Activated CD8-positive, alpha-beta memory T cell treated with anti-CD3 and anti-CD28 coated beads, Interleukin-2, amount 50 U/mL, for 1 hour (primary cell): Measurements from ENCODE around the gene NIN.
"Not testable (repeated sequence)": the region's sequence is repeated elsewhere in the genome, so short reads cannot be mapped to it uniquely, and the experiment has no call there.

Experiments used
- DNase-seq: peaks from one replicate; pipeline ENCODE4 v3.0.0-alpha.2; 2020; ENCODE audit errors: extremely low read depth

The NIN gene

GRCh38 chr14:50816395-50817047 is 14.4 kb downstream of the NIN start:
- no peak for DNase-seq

GRCh38 chr14:50815526-50815925 is 15.4 kb downstream of the NIN start:
- not testable (repeated sequence) for DNase-seq

- not testable (repeated sequence) for DNase-seq
These were observed 15.9 kb downstream of the NIN start for GRCh38 chr14:50815058-50815457.

GRCh38 chr14:50814161-50814560 is 16.8 kb downstream of the NIN start:
- no peak for DNase-seq

- no peak for DNase-seq
These were observed 17.5 kb downstream of the NIN start for GRCh38 chr14:50813544-50813863.

- DNase-seq, result no peak
These were observed 18.0 kb downstream of the NIN start for GRCh38 chr14:50812856-50813543.

- no peak for DNase-seq
These were observed 18.8 kb downstream of the NIN start for GRCh38 chr14:50812180-50812579.

GRCh38 chr14:50808053-50808452 is 22.9 kb downstream of the NIN start:
- no peak for DNase-seq

- no peak for DNase-seq
These were observed 24.6 kb downstream of the NIN start for GRCh38 chr14:50806241-50806933.

GRCh38 chr14:50805396-50805795 is 25.6 kb downstream of the NIN start:
- DNase-seq, result no peak

GRCh38 chr14:50804181-50804721 is 26.7 kb downstream of the NIN start:
- no peak for DNase-seq

GRCh38 chr14:50801706-50802105 is 29.3 kb downstream of the NIN start:
- no peak for DNase-seq

- DNase-seq, result no peak
These were observed 30.9 kb downstream of the NIN start for GRCh38 chr14:50800032-50800431.

GRCh38 chr14:50798048-50798421 is 32.9 kb downstream of the NIN start:
- DNase-seq, result no peak

GRCh38 chr14:50797250-50798047 is 33.5 kb downstream of the NIN start:
- no peak for DNase-seq

- no peak for DNase-seq
These were observed 34.6 kb downstream of the NIN start for GRCh38 chr14:50796390-50796789.

GRCh38 chr14:50795909-50796308 is 35.1 kb downstream of the NIN start:
- DNase-seq, result no peak

GRCh38 chr14:50795142-50795541 is 35.8 kb downstream of the NIN start:
- DNase-seq, result no peak

- no peak for DNase-seq
These were observed 36.8 kb downstream of the NIN start for GRCh38 chr14:50794068-50794645.

GRCh38 chr14:50792634-50793068 is 38.3 kb downstream of the NIN start:
- DNase-seq, result no peak

GRCh38 chr14:50792051-50792477 is 38.9 kb downstream of the NIN start:
- DNase-seq, result no peak

GRCh38 chr14:50791201-50791600 is 39.8 kb downstream of the NIN start:
- DNase-seq, result no peak
